Fibroblast of lung (primary cell): Measurements from ENCODE around the gene TMEM178B. TPM values are rescaled to one million over a fixed set of nuclear protein-coding genes. Genes with fewer than 3 reads are reported as not detected.

Experiments
- DNase-seq, 2 donors: peaks; one replicate each; pipeline versions ENCODE4 v3.0.0 to v3.0.0-alpha.2; 2010; ENCODE audit warnings: low read depth in 2 of 2
- H2AFZ ChIP-seq: 2 replicates; pipeline ENCODE4 v1.5.1; 2012; ENCODE audit warnings: low read length, control low read depth, inconsistent platforms
- H3K27ac ChIP-seq: 2 replicates; pipeline ENCODE4 v1.5.1; 2011; ENCODE audit warnings: low read length, control low read depth; ENCODE audit not compliant: insufficient read depth
- H3K27me3 ChIP-seq: 2 replicates; pipeline ENCODE4 v1.5.1; 2011; ENCODE audit warnings: mild to moderate bottlenecking, low read length; ENCODE audit not compliant: control insufficient read depth, insufficient read depth
- H3K36me3 ChIP-seq: 2 replicates; pipeline ENCODE4 v1.5.1; 2011; ENCODE audit warnings: low read length; ENCODE audit not compliant: control insufficient read depth, insufficient read depth
- H3K4me1 ChIP-seq: 2 replicates; pipeline ENCODE4 v1.5.1; 2011; ENCODE audit warnings: low read length; ENCODE audit not compliant: control insufficient read depth, insufficient read depth; ENCODE audit errors: extremely low read depth
- H3K4me2 ChIP-seq: 2 replicates; pipeline ENCODE4 v1.5.1; 2011; ENCODE audit warnings: low read length, control low read depth; ENCODE audit not compliant: insufficient read depth; ENCODE audit errors: extremely low read depth
- H3K4me3 ChIP-seq, 4 experiments: fragments of 200-600 bp in 1 of 4; sonication (generic) in 1 of 4; replicated peaks in 1 of 4; 2 replicates each; pipeline ENCODE4 v1.5.1; 2011 to 2016; ENCODE audit warnings: low read length in 4 of 4, low read depth in 3 of 4, mild to moderate bottlenecking in 3 of 4, control low read depth in 2 of 4, inconsistent platforms in 1 of 4, mixed read lengths in 1 of 4; ENCODE audit not compliant: insufficient read depth in 1 of 4; ENCODE audit errors: control extremely low read depth in 1 of 4
- H3K79me2 ChIP-seq: 2 replicates; pipeline ENCODE4 v1.5.1; 2012; ENCODE audit warnings: mild to moderate bottlenecking, low read length, inconsistent platforms; ENCODE audit not compliant: control insufficient read depth, insufficient read depth
- H3K9ac ChIP-seq: 2 replicates; pipeline ENCODE4 v1.5.1; 2011; ENCODE audit warnings: mild to moderate bottlenecking, low read length, control low read depth; ENCODE audit not compliant: insufficient read depth
- H3K9me3 ChIP-seq: 2 replicates; pipeline ENCODE4 v1.5.1; 2012; ENCODE audit warnings: low read depth, low read length; ENCODE audit not compliant: control insufficient read depth, insufficient read depth
- H4K20me1 ChIP-seq: 2 replicates; pipeline ENCODE4 v1.5.1; 2011; ENCODE audit warnings: low read length; ENCODE audit not compliant: control insufficient read depth, insufficient read depth; ENCODE audit errors: extremely low read depth
- EZH2 ChIP-seq: IDR thresholded peaks from 2 replicates; pipeline ENCODE4 v1.5.1; 2012; ENCODE audit warnings: low read length, control low read depth, mild to moderate bottlenecking; ENCODE audit errors: missing control alignments
- polyA plus RNA-seq, 2 donors: library from polyadenylated mRNA; depleted of rRNA in 1 of 2; stranded (reverse) in 1 of 2; unstranded in 1 of 2; fragments of >200 nt; gene quantifications; 2 replicates each; pipeline ENCODE4 v1.2.1, GENCODE V29; 2011 to 2012; ENCODE audit warnings: missing spikeins in 1 of 2
- total RNA-seq: library from RNA; depleted of rRNA; stranded (reverse); fragments of >200 nt; gene quantifications from 2 replicates; pipeline ENCODE4 v1.2.1, GENCODE V29; 2014
- TF ChIP-seq, protein P1 (sequence below), 2 donors: IDR thresholded peaks in 1 of 2; conservative IDR thresholded peaks in 1 of 2; 1 replicate in 1 of 2; 2 replicates in 1 of 2; pipeline ENCODE4 v1.5.1; 2011 to 2012; ENCODE audit warnings: low read length in 2 of 2, control low read depth in 1 of 2, inconsistent platforms in 1 of 2, low read depth in 1 of 2, mild to moderate bottlenecking in 1 of 2

Gene TMEM178B
- total and polyA plus RNA-seq, 2 donors (not counting 1 experiment from before 2014, with no cell fraction given) = under 0.01 to 0.14 TPM

DNA sequence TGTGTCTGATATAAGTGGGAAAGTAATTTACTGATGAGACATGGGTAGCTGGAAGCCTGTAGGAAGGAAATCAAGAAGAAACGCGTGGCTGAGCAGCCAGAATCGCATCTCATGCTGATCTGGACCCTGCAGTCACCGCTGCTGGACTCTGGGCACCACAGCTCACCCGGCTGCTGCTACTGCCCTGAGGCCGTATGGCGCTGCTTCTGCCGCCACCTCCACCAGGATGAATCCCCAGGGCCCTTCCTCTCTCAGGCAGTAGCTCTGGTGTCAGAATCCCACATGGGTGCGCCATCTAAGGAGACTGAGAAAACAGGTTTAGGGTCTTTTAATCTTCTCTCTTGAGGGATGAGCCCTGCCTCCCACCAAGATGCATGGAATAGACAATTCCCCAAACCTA, 407.1 kb downstream of the TMEM178B start:
- DNase-seq = no peak
- Histone ChIP-seq H3K4me2 (no peak overlapping the region), H3K9ac (no peak overlapping the region), H3K4me1 (no peaks in the 10 kb centered on the region), H3K79me2 (no peaks in the 10 kb centered on the region), H4K20me1 (no peaks in the 10 kb centered on the region), H3K9me3 (no peaks in the 10 kb centered on the region), H3K27me3 (no peaks in the 10 kb centered on the region), H3K4me3 (no peak overlapping the region), H3K27ac (no peak overlapping the region), H2AFZ (no peak overlapping the region), H3K36me3 (no peaks in the 10 kb centered on the region)
- TF ChIP-seq EZH2 = no peak
- TF ChIP-seq, protein P1, sequence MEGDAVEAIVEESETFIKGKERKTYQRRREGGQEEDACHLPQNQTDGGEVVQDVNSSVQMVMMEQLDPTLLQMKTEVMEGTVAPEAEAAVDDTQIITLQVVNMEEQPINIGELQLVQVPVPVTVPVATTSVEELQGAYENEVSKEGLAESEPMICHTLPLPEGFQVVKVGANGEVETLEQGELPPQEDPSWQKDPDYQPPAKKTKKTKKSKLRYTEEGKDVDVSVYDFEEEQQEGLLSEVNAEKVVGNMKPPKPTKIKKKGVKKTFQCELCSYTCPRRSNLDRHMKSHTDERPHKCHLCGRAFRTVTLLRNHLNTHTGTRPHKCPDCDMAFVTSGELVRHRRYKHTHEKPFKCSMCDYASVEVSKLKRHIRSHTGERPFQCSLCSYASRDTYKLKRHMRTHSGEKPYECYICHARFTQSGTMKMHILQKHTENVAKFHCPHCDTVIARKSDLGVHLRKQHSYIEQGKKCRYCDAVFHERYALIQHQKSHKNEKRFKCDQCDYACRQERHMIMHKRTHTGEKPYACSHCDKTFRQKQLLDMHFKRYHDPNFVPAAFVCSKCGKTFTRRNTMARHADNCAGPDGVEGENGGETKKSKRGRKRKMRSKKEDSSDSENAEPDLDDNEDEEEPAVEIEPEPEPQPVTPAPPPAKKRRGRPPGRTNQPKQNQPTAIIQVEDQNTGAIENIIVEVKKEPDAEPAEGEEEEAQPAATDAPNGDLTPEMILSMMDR (conservative IDR thresholded peaks at IDR 0.05 in 1 of 2, IDR thresholded peaks at IDR 0.05 in 1 of 2; ENCODE audit: low read depth in 1 of 2, low read length in 2 of 2) = no peak

DNA sequence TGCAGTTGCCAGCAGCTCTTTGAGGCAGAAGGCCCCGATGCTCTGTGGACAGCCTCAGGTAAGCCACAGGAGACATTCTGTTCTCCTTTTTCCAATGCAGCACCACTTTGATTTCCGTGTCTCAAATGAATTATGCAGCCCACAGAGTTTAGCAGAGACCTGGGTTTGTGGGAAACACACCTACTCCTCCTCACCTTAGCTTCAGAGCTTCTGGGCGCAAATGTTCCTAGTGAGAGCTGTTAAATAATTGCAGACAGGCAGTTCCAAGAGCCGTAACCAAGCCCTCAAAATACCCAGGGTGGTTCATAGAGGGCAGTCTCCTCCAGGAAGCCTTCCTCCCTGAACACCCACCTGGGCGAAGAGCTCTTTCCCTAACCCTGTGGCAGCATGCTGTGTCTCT, 408.1 kb downstream of the TMEM178B start:
- Histone ChIP-seq H2AFZ (no peak overlapping the region), H3K27ac (no peak overlapping the region), H3K36me3 (no peaks in the 10 kb centered on the region), H3K4me2 (no peak overlapping the region), H3K9me3 (no peaks in the 10 kb centered on the region), H3K9ac (no peak overlapping the region), H4K20me1 (no peaks in the 10 kb centered on the region), H3K79me2 (no peaks in the 10 kb centered on the region), H3K4me1 (no peaks in the 10 kb centered on the region), H3K4me3 (no peak overlapping the region), H3K27me3 (no peaks in the 10 kb centered on the region)
- no peak for DNase-seq
- no peak for TF ChIP-seq EZH2
- TF ChIP-seq, protein P1 (conservative IDR thresholded peaks at IDR 0.05 in 1 of 2, IDR thresholded peaks at IDR 0.05 in 1 of 2; ENCODE audit: low read depth in 1 of 2, low read length in 2 of 2) = no peak

DNA sequence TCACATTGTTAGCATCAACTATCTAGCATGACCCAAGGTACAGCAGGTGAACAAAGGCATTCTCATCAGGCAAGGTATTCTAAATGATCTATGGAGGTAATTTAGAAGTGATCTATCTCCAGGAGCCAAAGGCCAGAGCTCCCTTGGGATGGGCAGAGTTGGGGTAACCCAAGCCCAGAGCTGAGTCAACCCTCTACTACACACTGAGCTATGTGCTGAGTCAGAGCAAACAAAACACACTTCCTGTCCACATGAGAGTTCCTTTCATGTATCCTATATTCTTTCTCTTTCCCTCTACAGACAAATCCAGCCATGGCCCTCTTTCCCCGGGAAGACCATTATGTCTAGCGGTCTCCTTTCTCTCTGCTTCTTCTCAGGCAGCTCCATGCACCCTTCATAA, 409.2 kb downstream of the TMEM178B start:
- H3K4me2 ChIP-seq = no peak overlapping the region
- H3K27me3 ChIP-seq = no peaks in the 10 kb centered on the region
- H3K4me3 ChIP-seq = no peak overlapping the region
- no peak overlapping the region for H3K27ac ChIP-seq
- H3K9me3 ChIP-seq = no peaks in the 10 kb centered on the region
- H3K79me2 ChIP-seq = no peaks in the 10 kb centered on the region
- no peaks in the 10 kb centered on the region for H3K36me3 ChIP-seq
- no peak overlapping the region for H3K9ac ChIP-seq
- DNase-seq = no peak
- no peak for TF ChIP-seq EZH2
- H3K4me1 ChIP-seq = no peaks in the 10 kb centered on the region
- no peaks in the 10 kb centered on the region for H4K20me1 ChIP-seq
- no peak overlapping the region for H2AFZ ChIP-seq
